GM21825 (cell line): ENCODE results near the gene EFNB3.

ENCODE experiments used
- ATAC-seq: cut with Tn5 transposase; IDR thresholded peaks from one replicate; pipeline ENCODE4 v1.9.1; 2021; ENCODE audit warnings: mild to moderate bottlenecking, moderate library complexity; ENCODE audit not compliant: unreplicated experiment

EFNB3 gene

DNA sequence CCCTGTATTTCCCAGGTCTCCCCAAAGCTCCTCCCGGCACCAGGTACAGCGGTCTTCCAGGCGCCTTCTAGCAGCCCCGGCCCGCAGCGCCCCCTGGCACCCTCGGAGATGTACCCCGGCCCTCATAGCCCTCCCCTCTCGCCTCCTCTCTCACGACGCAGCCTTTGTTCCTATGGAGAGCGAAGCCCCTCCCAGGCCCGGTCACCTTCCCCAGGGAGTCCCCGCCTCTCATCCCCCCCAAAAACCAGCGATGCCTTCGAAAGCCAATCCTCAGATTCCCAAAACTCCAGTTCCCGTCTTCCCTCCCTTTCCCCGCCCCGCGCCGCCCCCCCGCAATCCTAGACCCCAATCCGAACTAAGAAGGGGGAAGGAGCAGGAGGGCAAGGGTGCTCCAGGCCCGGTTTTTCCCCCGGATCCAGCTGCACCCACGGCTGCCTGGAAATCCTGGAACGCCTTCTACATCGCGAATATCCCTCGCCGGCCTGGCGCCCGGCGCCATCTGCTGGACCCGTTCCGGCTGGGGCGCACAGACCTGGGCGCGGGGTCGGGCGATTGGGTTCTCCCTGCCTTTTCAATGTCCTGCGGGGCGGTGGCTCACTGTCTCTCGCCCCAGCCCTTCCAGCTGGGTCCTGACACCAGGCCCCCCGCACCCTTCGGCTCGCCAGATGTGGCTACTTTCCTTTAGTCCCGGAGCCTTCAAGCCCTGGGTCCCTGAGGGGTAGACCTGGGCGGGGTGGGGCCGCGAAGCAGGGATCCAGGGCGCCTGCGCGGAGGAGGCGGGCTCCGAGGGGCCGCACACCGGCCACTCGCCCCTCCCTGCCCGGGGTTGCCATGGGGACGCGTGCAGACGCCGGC is 12.1 kb downstream of the EFNB3 start, which contains the start of gene DNAH2:
TSS of gene DNAH2 (plus strand) at position 844 of the 855 bp plus-strand sequence. CDS start 1,991 bp downstream, outside the sequence.
- no peak for ATAC-seq

DNA sequence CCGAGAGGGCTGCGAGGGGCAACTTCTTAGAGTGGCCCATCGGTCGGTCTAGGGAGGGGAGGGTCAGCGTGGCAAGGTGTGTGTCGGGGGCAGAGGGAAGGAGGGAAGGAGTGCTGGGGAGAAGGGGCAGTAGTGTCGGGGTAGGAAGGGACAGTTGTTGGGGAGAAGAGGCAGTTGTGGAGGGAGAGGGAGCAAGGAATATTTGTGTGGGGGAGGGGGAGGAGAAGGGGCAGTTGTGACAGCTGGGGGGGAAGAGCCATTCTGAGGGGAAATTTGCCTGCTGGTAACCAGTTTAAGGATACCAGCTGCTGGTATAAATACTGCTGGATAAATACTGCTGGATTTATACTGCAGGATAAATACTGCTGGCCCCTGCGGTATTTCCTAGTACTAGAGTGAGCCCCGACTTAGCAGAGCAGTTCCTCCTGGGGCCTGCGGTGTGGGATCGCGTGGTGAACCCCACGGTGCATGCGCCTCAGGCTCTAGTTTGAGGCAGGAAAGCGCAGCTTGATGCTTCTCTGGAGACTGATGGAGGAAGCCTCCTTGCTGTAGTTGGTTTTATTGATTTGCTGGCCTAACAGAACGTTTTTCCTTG is 12.9 kb downstream of the EFNB3 start:
- no peak for ATAC-seq

DNA sequence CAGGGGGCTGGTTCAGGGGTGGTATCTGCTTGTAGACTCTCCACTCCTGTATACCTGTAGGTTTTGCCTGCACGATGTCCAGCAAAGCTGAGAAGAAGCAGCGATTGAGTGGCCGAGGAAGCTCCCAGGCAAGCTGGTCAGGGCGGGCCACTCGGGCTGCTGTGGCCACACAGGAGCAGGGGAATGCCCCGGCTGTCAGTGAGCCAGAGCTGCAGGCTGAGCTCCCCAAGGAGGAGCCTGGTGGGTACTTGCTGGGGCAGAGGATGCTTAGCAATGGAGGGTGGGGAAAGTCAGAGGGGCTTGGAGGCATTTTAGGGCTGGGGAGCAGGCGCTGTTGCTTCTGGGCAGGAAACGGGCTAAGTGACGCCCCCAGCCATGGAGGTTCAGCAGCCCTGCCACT is 14.7 kb downstream of the EFNB3 start:
- no peak for ATAC-seq

DNA sequence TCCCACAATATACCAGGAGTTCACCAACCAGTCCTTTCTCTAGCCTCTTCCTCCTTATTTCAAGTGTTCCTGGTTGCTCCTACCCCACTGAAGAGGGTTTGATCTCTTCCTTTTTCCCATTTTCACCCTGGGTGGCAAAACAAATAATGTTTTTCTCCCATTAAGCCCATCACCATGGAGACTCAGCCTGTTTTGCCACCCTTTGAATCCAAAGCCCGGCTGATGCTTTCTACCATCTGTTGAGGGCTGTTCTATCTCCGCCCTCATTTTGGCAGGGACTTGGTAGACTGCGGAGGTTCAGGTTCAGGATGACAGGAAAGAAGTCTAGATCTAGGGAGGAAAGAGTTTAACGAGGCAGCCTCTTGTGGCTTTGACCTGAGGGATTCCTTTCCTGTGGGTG is 15.1 kb downstream of the EFNB3 start:
- ATAC-seq = no peak

DNA sequence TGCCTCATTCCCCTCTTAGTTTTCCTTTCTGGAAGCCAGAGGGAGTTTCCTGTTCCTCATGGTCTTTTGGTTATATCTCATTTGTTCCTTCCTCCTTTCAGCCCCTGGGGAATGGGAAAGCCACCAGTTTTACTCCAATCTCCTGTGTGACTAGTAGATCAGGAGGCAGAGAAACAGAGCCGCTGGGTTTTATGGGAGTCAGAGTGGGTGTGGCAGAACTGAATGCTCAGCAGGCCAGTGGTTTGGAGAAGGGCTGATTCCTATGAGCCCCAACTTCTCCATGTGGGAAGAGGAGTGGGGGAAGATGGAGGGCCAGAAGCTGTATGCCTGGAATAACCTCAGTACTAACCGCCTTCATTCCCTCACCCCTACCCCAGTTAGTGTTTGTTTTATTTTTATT is 16.6 kb downstream of the EFNB3 start:
- no peak for ATAC-seq

DNA sequence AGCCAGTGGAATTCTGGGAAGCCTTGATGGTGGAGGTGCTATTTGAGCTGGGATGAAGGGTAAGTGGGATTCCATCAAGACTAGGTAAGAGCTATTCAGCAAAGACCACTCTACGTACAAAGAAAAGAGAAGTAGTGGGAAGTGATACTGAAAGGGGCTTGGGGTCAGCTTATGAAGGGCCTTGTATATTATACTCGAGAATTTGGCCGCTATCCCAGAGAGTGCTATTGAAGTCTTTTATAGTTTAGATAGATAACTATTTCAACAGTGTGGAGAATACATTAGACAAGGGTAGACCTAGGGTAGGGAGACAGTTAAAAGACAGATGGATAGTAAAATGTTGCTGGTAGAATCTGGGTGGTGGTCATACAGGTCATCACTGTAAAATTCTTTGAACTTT is 22.9 kb downstream of the EFNB3 start:
- no peak for ATAC-seq

DNA sequence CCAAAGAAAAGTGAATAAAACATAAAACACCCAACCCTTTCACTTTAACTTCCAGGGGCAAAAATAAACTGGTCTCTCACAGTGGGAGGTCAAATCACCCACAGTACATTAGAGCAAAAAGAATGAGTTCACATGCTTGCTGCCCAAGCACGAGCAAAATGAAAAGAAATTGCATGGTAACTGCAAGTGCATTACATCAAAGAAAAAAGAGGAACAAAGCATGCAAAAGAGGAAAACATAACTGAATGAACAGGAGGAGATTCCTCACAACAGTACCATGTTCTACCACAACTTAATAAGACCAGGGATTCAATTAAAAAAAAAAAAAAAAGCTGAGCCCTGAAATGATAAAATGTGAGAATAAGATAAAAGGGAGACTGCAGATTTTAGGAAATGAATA is 24.8 kb downstream of the EFNB3 start:
- ATAC-seq = no peak

DNA sequence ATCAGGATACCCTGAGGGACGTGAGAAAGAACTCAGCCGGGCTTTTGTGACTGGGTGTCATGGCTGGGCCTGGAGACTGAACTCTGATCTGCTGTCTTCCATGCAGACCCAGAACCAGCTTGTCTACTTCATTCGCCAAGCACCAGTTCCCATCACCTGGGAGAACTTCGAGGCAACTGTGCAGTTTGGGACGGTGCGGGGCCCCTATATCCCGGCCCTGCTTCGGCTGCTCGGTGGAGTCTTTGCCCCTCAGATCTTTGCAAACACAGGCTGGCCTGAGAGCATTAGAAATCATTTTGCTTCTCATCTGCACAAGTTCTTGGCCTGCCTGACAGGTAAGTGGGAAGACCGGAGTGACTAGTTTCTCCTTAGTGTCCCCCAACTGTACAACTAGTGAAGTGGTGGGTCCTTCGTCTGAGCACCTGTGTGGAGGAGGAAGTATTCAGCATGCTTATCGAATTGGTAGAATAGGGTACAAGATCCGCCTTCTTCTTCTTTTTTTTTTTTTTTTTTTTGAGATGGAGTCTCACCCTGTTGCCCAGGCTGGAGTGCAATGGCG is 28.1 kb downstream of the EFNB3 start:
- ATAC-seq = no peak

DNA sequence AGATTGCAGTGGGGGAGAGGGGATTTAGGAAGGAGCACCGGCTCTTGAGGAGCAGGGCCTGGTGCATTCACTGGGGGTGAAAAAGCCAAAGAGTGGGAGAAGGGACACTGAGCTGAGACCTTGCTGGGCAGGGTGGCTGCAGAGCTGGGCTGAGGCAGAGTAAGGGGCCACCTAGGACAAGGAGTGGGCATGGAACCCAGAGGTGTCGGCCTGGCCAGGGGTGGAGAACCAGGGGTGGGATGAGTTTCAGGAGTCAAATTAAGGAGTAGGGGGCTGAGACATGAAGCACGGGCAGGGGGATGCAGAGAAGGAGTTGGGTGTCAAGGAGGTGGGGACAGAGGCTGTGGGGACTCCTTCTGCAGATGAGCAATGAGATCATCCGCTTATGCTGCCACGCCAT is 32.6 kb downstream of the EFNB3 start:
- no peak for ATAC-seq

DNA sequence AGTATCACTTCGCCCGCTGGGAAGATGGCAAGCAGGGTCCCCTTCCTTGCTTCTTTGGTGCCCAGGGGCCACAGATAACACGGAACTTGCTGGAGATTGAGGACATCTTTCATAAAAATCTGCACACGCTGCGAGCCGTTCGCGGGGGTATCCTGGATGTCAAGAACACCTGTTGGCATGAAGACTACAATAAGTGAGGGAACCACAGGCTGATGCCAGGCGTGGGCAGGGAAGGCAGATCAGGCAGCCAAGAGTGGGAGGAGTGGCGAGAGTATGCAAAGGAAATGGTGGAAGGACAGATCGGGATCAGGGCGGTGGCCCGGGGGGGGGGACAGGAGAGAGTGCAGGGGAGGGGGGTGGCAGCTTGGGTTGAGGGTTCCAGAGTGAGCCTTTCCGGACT is 34.7 kb downstream of the EFNB3 start:
- no peak for ATAC-seq

DNA sequence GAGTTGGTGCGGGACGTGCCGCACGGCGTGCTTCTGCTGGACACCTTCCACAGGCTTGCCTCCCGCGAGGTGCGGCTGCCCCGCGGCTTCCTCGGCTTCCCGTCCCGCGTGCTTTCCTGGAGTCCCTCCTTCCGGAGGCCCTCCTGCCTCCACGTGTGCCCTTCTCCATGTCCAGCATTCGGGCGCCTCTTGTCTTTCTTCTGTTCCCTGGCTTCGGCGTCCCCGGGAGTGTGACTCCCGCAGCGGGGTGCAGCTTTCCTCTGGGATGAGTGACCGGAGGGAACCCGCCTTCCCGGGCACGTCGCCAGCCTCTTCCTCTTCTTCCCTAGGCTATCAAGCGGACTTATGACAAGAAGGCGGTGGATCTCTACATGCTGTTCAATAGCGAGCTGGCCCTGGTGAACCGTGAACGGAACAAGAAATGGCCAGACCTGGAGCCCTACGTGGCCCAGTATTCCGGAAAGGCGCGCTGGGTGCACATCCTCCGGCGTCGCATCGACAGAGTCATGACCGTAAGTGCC is 35.5 kb downstream of the EFNB3 start:
- no peak for ATAC-seq

DNA sequence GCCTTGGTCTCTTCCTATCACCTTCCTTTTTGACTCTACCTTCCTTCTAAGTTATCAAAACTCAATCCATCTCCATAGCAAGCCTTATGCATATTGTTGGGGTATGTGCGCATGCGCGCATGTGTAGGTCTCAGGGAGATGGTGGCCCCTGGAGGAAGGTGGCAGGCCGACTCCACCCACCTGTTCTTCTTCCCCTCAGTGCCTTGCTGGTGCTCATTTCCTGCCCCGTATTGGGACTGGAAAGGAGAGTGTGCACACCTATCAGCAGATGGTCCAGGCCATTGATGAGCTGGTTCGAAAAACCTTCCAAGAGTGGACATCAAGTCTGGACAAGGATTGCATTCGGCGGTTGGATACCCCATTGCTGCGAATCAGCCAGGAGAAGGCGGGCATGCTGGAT is 37.7 kb downstream of the EFNB3 start:
- no peak for ATAC-seq

DNA sequence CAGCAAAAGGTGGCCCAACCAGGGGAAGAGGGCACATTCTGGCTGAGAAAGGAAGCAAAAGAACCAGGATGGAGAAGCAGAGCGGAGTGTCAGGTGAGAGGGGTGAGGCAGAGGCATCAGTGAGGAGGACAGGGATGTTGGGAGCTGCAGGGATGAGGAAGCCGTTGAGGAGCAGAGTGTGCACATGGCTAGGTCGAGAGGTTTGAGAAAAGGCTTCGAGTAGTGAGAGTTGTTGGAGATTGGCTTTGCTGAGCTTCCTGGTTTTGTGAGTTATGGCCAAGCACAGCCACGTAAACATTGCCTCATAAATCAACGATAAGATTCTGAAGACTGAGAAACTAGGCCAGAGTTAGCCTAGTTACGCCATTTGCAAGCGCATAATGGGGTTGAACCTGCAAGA is 39.4 kb downstream of the EFNB3 start:
- ATAC-seq = no peak

DNA sequence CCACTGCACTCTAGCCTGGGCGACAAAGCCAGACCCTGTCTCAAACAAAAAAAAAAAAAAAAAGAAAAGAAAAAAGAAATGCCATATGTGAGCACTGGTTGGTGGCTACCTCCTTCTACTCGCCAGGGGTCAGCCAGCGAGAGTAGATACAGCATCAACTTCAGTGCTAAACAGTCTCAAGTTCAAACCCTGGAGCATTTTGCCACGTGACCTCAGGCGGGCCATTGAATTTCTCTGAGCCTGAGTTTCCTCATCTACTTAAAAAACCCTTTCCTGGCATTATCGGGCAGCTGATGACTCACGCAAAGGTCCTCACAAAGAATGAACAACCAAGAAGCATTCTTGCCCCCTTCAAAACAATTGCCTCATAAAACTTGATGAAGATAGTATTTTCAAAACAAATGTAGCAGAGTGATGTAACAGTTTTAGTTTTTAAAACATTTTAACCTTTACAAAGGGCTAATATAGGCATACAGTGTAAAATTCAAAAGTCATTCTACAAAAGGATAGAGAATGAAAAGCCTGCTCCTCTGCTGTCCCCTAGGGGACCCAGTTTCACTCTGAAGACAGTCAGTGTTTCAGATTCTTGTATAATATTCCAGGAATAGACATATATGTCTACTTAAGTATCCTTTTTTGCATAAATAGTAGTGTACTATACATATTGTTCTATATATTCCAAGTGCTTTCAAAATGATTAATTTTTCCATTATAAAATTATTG is 40.9 kb downstream of the EFNB3 start:
- ATAC-seq = no peak

DNA sequence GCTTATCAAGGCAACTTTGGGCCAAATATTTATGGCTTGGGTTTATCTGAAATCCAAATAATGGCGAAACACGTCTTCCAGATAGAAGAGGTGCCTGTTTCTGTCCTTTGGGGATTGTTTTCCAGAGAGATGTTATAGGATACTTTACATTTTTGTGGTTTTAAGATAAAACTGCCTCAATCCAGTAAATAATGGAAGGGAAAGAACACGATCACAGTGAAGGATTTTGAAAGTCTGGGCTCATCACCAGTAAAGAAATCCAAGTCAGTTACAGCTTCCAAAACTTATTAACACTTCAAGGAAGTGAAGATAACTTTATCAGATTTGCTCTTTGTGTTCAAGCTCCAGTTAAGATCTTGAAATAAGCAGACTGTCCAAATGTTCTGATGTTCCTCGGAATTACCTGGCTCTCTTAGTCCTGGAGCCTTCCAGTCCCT is 42.7 kb downstream of the EFNB3 start:
- no peak for ATAC-seq

DNA sequence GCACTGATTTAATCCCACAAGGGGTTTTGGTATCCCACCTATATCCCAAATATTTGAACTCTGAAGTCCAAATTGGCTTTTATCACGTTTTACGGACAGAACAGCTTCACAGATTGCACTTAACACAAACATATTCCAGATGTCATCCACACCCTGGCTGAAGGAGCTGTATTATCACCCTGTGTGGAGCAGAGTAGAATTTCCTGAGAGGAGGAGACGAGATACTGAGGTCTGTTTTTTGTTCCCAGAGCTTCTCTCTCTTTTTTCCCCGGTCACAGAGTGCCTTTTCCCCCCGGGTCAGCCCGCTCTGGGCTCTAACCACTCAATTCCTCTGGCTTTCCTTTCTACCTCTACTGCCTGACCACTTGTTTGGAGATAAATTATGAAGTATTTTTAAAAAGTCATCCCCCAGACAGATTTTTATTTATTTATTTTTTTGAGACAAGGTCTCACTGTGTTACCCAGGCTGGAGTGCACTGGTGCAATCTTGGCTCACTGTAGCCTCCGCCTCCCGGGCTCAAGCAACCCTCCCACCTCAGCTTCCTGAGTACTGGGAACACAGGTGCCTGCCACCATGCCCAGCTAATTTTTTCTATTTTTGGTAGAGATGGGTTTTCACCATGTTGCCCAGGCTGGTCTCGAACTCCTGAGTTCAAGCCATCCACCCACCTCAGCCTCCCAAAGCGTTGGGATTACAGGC is 43.2 kb downstream of the EFNB3 start:
- no peak for ATAC-seq

DNA sequence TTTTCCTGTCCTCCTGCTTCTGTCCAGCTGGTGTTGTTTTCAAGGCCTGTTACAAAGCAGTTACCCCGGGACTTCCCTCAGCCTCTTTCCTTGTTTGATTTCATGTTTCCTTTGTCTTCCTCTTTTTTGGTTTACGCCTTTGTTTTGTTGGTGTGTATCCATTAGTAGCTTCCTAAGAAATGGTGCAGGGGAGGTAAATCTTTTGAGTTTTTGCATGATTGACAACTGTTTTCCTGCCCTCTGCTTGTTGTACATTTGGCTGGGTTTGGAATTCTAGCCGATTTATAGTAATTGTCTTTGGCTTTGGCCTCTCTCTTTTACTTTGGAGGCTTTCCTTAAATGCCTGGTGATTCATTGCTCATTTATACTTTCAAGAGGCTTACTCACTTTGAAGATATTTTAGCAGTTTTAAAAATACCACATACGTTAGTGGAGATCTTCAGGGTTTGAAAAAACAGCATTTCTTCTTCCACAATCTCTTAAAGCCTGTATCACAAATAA is 45.4 kb downstream of the EFNB3 start:
- ATAC-seq = no peak

DNA sequence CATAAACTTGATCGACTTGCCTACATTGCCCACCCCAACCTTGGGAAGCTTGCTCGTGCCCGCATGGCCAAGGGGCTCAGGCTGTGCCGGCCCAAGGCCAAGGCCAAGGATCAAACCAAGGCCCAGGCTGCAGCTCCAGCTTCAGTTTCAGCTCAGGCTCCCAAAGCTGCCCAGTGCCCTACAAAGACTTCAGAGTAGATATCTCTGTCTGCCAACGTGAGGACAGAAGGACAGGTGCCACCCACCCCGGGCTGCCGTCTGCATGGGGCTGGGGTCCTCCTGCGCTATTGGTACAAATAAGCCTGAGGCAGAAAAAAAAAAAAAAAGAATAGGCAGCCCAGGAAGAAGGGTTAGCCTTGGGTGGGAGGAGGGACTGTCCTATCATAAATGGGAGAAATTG is 49.7 kb downstream of the EFNB3 start:
- ATAC-seq = no peak

DNA sequence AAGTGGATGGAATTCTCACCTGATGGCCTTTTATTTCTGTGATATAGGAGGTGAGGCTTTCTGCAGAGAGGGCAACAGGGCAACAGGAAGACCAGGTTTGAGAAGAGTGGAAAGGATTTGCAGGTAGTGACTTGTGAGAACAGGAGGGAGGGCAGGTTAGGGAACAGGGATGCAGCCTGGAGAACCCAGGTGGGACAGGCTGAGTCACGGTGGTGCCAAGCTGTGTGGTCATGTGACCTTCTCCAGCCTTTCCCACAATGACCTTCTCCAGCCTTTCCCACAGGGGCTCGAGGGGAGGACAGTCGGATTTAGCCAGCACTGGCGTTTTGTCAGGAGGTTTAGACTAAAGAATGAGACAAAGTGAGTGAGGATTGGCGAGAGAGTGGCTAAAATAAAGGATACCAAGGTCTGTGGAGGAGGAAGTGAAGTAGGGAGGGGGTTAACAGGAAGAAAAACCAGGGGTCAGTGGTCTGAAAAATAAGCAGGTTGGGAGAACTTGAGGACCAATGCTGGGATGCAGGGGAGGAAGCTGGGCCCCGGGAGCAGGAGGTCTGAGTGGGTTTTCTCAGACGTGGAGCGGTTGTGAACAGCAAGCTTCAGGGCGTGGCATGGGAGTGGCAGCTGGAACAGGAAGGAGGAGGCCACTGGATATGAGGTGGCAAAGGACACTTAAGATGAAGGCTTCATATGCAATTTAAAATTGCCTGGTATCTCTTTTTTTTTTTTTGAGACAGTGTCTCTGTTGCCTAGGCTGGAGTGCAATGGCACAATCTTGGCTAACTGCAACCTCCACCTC is 50.3 kb downstream of the EFNB3 start:
- no peak for ATAC-seq

DNA sequence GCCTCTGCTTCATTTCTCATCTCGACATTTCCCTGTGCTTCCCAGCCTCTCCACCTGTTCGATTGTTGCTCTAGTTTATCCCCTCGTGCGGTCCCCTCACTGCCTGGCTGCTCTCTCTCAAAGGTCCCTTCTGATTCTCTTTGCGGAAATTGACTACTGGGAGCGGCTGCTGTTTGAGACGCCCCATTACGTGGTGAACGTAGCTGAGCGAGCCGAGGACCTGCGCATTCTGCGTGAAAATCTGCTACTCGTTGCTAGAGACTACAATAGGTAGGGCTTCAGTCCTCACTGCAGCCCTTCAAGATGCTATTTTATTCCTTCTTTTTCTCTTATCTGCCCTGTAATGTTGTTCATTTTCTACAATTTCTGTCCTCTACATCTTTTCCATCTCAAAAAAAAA is 52.0 kb downstream of the EFNB3 start:
- no peak for ATAC-seq
